OCI-LY3 (cell line): Measurements from ENCODE around the gene CACNG4.

ENCODE experiments used
- H2AFZ ChIP-seq: fragments of 200-600, 300-600 bp; shearing (Covaris generic); 2 replicates; pipeline ENCODE4 v1.6.0; 2014; ENCODE audit warnings: antibody characterized with exemption, low read depth, low read length
- H3K27ac ChIP-seq: fragments of 200-600, 300-600 bp; sonication (generic); 2 replicates; pipeline ENCODE4 v1.5.1; 2014; ENCODE audit warnings: mild to moderate bottlenecking, low read length, moderate library complexity, mixed read lengths
- H3K27me3 ChIP-seq: fragments of 200-600, 300-600 bp; sonication (generic); 2 replicates; pipeline ENCODE4 v1.6.1; 2014; ENCODE audit warnings: low read depth, low read length, mixed read lengths
- H3K36me3 ChIP-seq: fragments of 200-600, 300-600 bp; sonication (generic); replicated peaks from 2 replicates; pipeline ENCODE3; 2014; ENCODE audit warnings: low read depth, low read length, mixed read lengths
- H3K4me1 ChIP-seq: fragments of 300-600, 200-600 bp; sonication (generic); 2 replicates; pipeline ENCODE4 v1.6.1; 2014; ENCODE audit warnings: low read length, mixed read lengths
- H3K4me2 ChIP-seq: fragments of 200-600, 300-600 bp; sonication (generic); 2 replicates; pipeline ENCODE4 v1.6.1; 2014; ENCODE audit warnings: low read length, mixed read lengths
- H3K4me3 ChIP-seq: fragments of 300-600, 200-600 bp; sonication (generic); 2 replicates; pipeline ENCODE4 v1.5.1; 2014; ENCODE audit warnings: antibody characterized with exemption, mild to moderate bottlenecking, low read length, moderate library complexity
- H3K79me2 ChIP-seq: fragments of 300-600, 200-600 bp; shearing (Covaris generic); 2 replicates; pipeline ENCODE4 v1.6.1; 2014; ENCODE audit warnings: mild to moderate bottlenecking, low read length, mixed read lengths
- H3K9ac ChIP-seq: fragments of 300-600, 200-600 bp; shearing (Covaris generic); 2 replicates; pipeline ENCODE4 v1.6.0; 2014; ENCODE audit warnings: mild to moderate bottlenecking, low read length, moderate library complexity
- H3K9me3 ChIP-seq: fragments of 200-600, 300-600 bp; shearing (Covaris generic); 2 replicates; pipeline ENCODE4 v1.6.1; 2014; ENCODE audit warnings: low read length, mixed read lengths; ENCODE audit not compliant: insufficient read depth
- H4K20me1 ChIP-seq: fragments of 200-600, 300-600 bp; sonication (generic); 2 replicates; pipeline ENCODE4 v1.6.1; 2016; ENCODE audit warnings: low read length, mixed read lengths; ENCODE audit not compliant: insufficient read depth
- CTCF ChIP-seq: fragments of 200-600, 300-600 bp; sonication (generic); IDR thresholded peaks from 2 replicates; pipeline ENCODE4 v1.5.1; 2014; ENCODE audit warnings: antibody characterized with exemption, low read length, low read depth
- EZH2phosphoT487 ChIP-seq: fragments of 200-600 bp; shearing (Covaris generic); IDR thresholded peaks from 2 replicates; pipeline ENCODE4 v1.6.1; 2018; ENCODE audit warnings: antibody characterized with exemption, mixed run types, low read depth

Gene CACNG4

GRCh38 chr17:67008101-67008500 lies 43.6 kb downstream of the CACNG4 start:
- H3K27ac ChIP-seq: no peak overlapping the region
- TF ChIP-seq EZH2phosphoT487 (no peak), CTCF (no peak)
- no peak overlapping the region for H3K4me3 ChIP-seq
- no peaks in the 10 kb centered on the region for H3K79me2 ChIP-seq
- no peak overlapping the region for H3K9ac ChIP-seq
- no peaks in the 10 kb centered on the region for H3K9me3 ChIP-seq
- H3K27me3 ChIP-seq: peaks cover 44% of the 10 kb centered on the region
- peaks cover 9% of the 10 kb centered on the region for H3K4me1 ChIP-seq
- H3K36me3 ChIP-seq: no peaks in the 10 kb centered on the region
- no peak overlapping the region for H3K4me2 ChIP-seq
- no peaks in the 10 kb centered on the region for H4K20me1 ChIP-seq
- no peak overlapping the region for H2AFZ ChIP-seq

GRCh38 chr17:67011527-67012175 lies 47.1 kb downstream of the CACNG4 start:
- H3K27me3 ChIP-seq: peaks cover 21% of the 10 kb centered on the region; the same call in 1 of the 2 replicates
- no peaks in the 10 kb centered on the region for H3K9me3 ChIP-seq
- H3K27ac ChIP-seq: no peak overlapping the region
- H3K4me3 ChIP-seq: no peak overlapping the region
- no peak overlapping the region for H2AFZ ChIP-seq
- H3K79me2 ChIP-seq: no peaks in the 10 kb centered on the region
- peak overlapping the region; percentile 7; the same call in 1 of the 2 replicates for H3K4me2 ChIP-seq
- H3K36me3 ChIP-seq: no peaks in the 10 kb centered on the region
- H4K20me1 ChIP-seq: no peaks in the 10 kb centered on the region
- peaks cover 9% of the 10 kb centered on the region for H3K4me1 ChIP-seq
- no peak overlapping the region for H3K9ac ChIP-seq
- TF ChIP-seq CTCF: no peak
- no peak for TF ChIP-seq EZH2phosphoT487

- H3K79me2 ChIP-seq: no peaks in the 10 kb centered on the region
- H3K4me2 ChIP-seq: no peak overlapping the region
- no peaks in the 10 kb centered on the region for H3K9me3 ChIP-seq
- no peaks in the 10 kb centered on the region for H4K20me1 ChIP-seq
- no peak overlapping the region for H2AFZ ChIP-seq
- H3K36me3 ChIP-seq: no peaks in the 10 kb centered on the region
- no peak overlapping the region for H3K27ac ChIP-seq
- no peak overlapping the region for H3K4me3 ChIP-seq
- no peak overlapping the region for H3K9ac ChIP-seq
- H3K27me3 ChIP-seq: peaks cover 16% of the 10 kb centered on the region; the same call in 1 of the 2 replicates
- H3K4me1 ChIP-seq: peaks cover 9% of the 10 kb centered on the region
- no peak for TF ChIP-seq EZH2phosphoT487
- TF ChIP-seq CTCF: no peak
Observed at GRCh38 chr17:67013891-67014290, 49.4 kb downstream of the CACNG4 start.

- Histone ChIP-seq H3K27me3 (peaks cover 16% of the 10 kb centered on the region; the same call in 1 of the 2 replicates), H2AFZ (no peak overlapping the region), H3K4me1 (peaks cover 9% of the 10 kb centered on the region), H3K79me2 (no peaks in the 10 kb centered on the region), H3K9me3 (no peaks in the 10 kb centered on the region), H3K36me3 (no peaks in the 10 kb centered on the region), H3K27ac (no peak overlapping the region), H3K4me3 (no peak overlapping the region), H3K4me2 (no peak overlapping the region), H3K9ac (no peak overlapping the region), H4K20me1 (no peaks in the 10 kb centered on the region)
- TF ChIP-seq CTCF: no peak
Observed at GRCh38 chr17:67015001-67015400, 50.5 kb downstream of the CACNG4 start.
